ENCODE measurements around the gene GNG8. TPM values are rescaled to one million over a fixed set of nuclear protein-coding genes. Genes with fewer than 3 reads are reported as not detected.

Gene GNG8
- total RNA-seq, 2 donors from 2014 or later = not detected

GRCh38 chr19:46585539-46585938 is 50.5 kb downstream of the GNG8 start:
- peaks cover 4% of the 10 kb centered on the region for H3K27me3 Mint-ChIP-seq (ENCODE audit: insufficient read depth)
- no peak overlapping the region for H3K27ac Mint-ChIP-seq
- no peak overlapping the region for H3K4me3 Mint-ChIP-seq
- no peaks in the 10 kb centered on the region for H3K27me3 ChIP-seq (ENCODE audit: control insufficient read depth, insufficient read depth, low read length, poor library complexity, severe bottlenecking)
- peaks cover 8% of the 10 kb centered on the region for H3K4me1 ChIP-seq (ENCODE audit: control insufficient read depth, insufficient read depth, low read length)
- peaks cover 17% of the 10 kb centered on the region for H3K9me3 ChIP-seq (ENCODE audit: control insufficient read depth, low read length)
- H3K4me3 ChIP-seq (ENCODE audit: low read length) = no peak overlapping the region
- no peak overlapping the region for H3K27ac ChIP-seq (ENCODE audit: low read depth, low read length)
- no peaks in the 10 kb centered on the region for H3K36me3 Mint-ChIP-seq (ENCODE audit: low read depth)
- H3K9ac ChIP-seq (ENCODE audit: extremely low read depth, low read length, poor library complexity, severe bottlenecking) = no peak overlapping the region
- H3K9me3 Mint-ChIP-seq = peaks cover 32% of the 10 kb centered on the region
- peaks cover 17% of the 10 kb centered on the region for H3K4me1 Mint-ChIP-seq
- H3K36me3 ChIP-seq (ENCODE audit: control insufficient read depth, insufficient read depth, low read length) = no peaks in the 10 kb centered on the region
- no peak for TF ChIP-seq CTCF (conservative IDR thresholded peaks at IDR 0.05)
- WGBS, 2 experiments (ENCODE audit: insufficient coverage in 1 of 2, insufficient read length in 1 of 2) = no CpG with 5 or more reads among the region's 1 CpG
- no peak for DNase-seq

Other genes with a start within 250 kb of the GNG8 start
- gene CCDC8, start 222.6 kb downstream of the GNG8 start, total RNA-seq = 10 to 100 TPM; 27.5 to 30.5 TPM
- gene PNMA8C, start 207.3 kb downstream of the GNG8 start, total RNA-seq = under 1 TPM; 0.20 to 0.33 TPM
- gene PNMA8A, start 164.6 kb downstream of the GNG8 start, total RNA-seq = 10 to 100 TPM; 17.3 to 32.5 TPM
- gene PNMA8B, start 140.3 kb downstream of the GNG8 start, total RNA-seq = 1 to 10 TPM; 3.1 to 5.9 TPM
- gene CALM3, start 34.9 kb downstream of the GNG8 start, total RNA-seq = 100 to 1,000 TPM; 564 to 573 TPM
- gene PTGIR, start 11.1 kb downstream of the GNG8 start, total RNA-seq = not detected
- gene DACT3, start 25.0 kb upstream of the GNG8 start, total RNA-seq = under 1 TPM; 0.15 to 0.70 TPM
- 10 to 100 TPM; 80.5 to 90.8 TPM for gene PRKD2, start 80.9 kb upstream of the GNG8 start, total RNA-seq
- 10 to 100 TPM; 19.8 to 33.7 TPM for gene FKRP, start 109.9 kb upstream of the GNG8 start, total RNA-seq
- 100 to 1,000 TPM; 142 to 155 TPM for gene STRN4, start 110.2 kb upstream of the GNG8 start, total RNA-seq
- gene SLC1A5, start 152.4 kb upstream of the GNG8 start, total RNA-seq = 10 to 100 TPM; 77.6 to 78.1 TPM
- gene AP2S1, start 214.6 kb upstream of the GNG8 start, total RNA-seq = 100 to 1,000 TPM; 162 to 214 TPM
- 10 to 100 TPM; 41.4 to 41.6 TPM for gene ARHGAP35, start 224.8 kb upstream of the GNG8 start, total RNA-seq

All from endodermal cell (in vitro differentiated cells).